ENCODE results near the gene JSRP1. TPM values are rescaled to one million over a fixed set of nuclear protein-coding genes. Genes with fewer than 3 reads are reported as not detected.

JSRP1 gene
- total and polyA plus RNA-seq, 2 donors (not counting 1 experiment from before 2014, with no cell fraction given) = not detected

DNA sequence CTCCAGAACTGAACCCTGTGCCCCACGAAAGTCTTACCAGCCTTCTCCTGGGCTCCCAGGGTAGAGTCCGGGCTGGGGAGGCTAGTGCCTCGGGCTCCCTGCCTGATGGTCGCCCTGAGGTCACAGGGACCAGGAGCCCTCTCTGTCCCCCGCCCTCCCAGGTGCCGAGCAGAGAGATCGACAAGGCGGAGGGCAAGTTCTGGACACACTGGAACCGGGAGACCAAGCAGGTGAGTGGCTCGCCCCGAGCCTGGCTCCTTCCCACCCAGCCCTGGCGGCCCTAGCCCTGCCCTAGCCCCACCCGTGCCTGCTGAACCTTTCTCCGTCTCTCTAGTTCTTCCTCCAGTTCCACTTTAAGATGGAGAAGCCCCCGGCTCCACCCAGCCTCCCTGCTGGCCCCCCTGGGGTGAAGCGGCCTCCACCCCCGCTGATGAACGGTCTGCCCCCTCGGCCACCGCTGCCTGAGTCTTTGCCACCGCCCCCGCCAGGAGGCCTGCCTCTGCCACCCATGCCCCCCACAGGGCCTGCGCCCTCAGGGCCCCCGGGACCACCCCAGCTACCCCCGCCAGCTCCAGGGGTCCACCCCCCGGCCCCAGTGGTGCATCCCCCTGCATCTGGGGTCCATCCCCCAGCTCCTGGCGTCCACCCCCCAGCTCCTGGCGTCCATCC, 8.7 kb downstream of the JSRP1 start:
- H3K79me2 ChIP-seq (ENCODE audit: control insufficient read depth, insufficient read depth, low read length) = peaks cover 19% of the 10 kb centered on the region
- peaks cover 4% of the 10 kb centered on the region for H3K4me1 ChIP-seq (ENCODE audit: control insufficient read depth, extremely low read depth, insufficient read depth, low read length)
- H3K4me3 ChIP-seq (replicated peaks in 1 of 4; ENCODE audit: control extremely low read depth in 1 of 4, insufficient read depth in 1 of 4, low read depth in 3 of 4, low read length in 4 of 4) = no peak overlapping the region
- H3K9ac ChIP-seq (ENCODE audit: insufficient read depth, low read length) = no peak overlapping the region
- peaks cover 26% of the 10 kb centered on the region for H3K27me3 ChIP-seq (ENCODE audit: control insufficient read depth, insufficient read depth, low read length)
- TF ChIP-seq, protein P1, sequence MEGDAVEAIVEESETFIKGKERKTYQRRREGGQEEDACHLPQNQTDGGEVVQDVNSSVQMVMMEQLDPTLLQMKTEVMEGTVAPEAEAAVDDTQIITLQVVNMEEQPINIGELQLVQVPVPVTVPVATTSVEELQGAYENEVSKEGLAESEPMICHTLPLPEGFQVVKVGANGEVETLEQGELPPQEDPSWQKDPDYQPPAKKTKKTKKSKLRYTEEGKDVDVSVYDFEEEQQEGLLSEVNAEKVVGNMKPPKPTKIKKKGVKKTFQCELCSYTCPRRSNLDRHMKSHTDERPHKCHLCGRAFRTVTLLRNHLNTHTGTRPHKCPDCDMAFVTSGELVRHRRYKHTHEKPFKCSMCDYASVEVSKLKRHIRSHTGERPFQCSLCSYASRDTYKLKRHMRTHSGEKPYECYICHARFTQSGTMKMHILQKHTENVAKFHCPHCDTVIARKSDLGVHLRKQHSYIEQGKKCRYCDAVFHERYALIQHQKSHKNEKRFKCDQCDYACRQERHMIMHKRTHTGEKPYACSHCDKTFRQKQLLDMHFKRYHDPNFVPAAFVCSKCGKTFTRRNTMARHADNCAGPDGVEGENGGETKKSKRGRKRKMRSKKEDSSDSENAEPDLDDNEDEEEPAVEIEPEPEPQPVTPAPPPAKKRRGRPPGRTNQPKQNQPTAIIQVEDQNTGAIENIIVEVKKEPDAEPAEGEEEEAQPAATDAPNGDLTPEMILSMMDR (conservative IDR thresholded peaks at IDR 0.05 in 1 of 2, IDR thresholded peaks at IDR 0.05 in 1 of 2; ENCODE audit: low read depth in 1 of 2, low read length in 2 of 2) = no peak
- no peak overlapping the region for H2AFZ ChIP-seq (ENCODE audit: low read length)
- no peak for DNase-seq (ENCODE audit: low read depth in 2 of 2)
- H3K9me3 ChIP-seq (ENCODE audit: control insufficient read depth, insufficient read depth, low read depth, low read length) = no peaks in the 10 kb centered on the region
- peak overlapping the region; percentile 27 for H3K27ac ChIP-seq (ENCODE audit: insufficient read depth, low read length)
- no peak overlapping the region for H3K4me2 ChIP-seq (ENCODE audit: extremely low read depth, insufficient read depth, low read length)
- H4K20me1 ChIP-seq (ENCODE audit: control insufficient read depth, extremely low read depth, insufficient read depth, low read length) = no peaks in the 10 kb centered on the region
- H3K36me3 ChIP-seq (ENCODE audit: control insufficient read depth, insufficient read depth, low read length) = peaks cover 33% of the 10 kb centered on the region

DNA sequence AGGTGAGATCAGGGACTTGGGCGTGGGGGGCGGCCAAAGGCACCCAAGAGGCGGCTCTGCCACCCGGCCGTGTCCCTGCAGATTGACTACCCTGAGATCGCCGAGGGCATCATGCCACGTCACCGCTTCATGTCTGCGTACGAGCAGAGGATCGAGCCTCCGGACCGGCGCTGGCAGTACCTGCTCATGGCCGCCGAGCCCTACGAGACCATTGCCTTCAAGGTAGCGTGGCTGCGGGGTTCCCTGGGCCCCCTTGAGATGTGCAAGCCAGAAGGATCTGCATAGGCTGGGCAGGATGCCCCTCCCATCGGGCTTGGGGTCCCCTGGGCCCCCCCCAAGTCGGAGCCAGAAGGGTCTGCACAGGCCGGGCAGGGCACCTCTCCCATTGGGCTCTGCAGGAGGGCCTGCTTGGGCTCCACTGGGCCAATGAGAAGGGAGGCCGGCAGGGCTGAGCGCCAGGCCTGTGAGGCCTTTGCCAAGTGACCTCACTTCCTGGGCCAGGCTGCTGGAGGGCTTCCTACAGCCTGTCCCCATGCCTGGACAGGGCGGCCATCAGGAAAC, 9.3 kb downstream of the JSRP1 start:
- Histone ChIP-seq H3K9ac (ENCODE audit: insufficient read depth, low read length) (no peak overlapping the region), H3K36me3 (ENCODE audit: control insufficient read depth, insufficient read depth, low read length) (peaks cover 37% of the 10 kb centered on the region), H2AFZ (ENCODE audit: low read length) (no peak overlapping the region), H3K9me3 (ENCODE audit: control insufficient read depth, insufficient read depth, low read depth, low read length) (no peaks in the 10 kb centered on the region), H3K4me1 (ENCODE audit: control insufficient read depth, extremely low read depth, insufficient read depth, low read length) (peaks cover 4% of the 10 kb centered on the region), H3K4me2 (ENCODE audit: extremely low read depth, insufficient read depth, low read length) (no peak overlapping the region), H4K20me1 (ENCODE audit: control insufficient read depth, extremely low read depth, insufficient read depth, low read length) (no peaks in the 10 kb centered on the region), H3K4me3 (replicated peaks in 1 of 4; ENCODE audit: control extremely low read depth in 1 of 4, insufficient read depth in 1 of 4, low read depth in 3 of 4, low read length in 4 of 4) (no peak overlapping the region), H3K27me3 (ENCODE audit: control insufficient read depth, insufficient read depth, low read length) (peaks cover 19% of the 10 kb centered on the region), H3K27ac (ENCODE audit: insufficient read depth, low read length) (no peak overlapping the region), H3K79me2 (ENCODE audit: control insufficient read depth, insufficient read depth, low read length) (peaks cover 26% of the 10 kb centered on the region)
- TF ChIP-seq, protein P1 (conservative IDR thresholded peaks at IDR 0.05 in 1 of 2, IDR thresholded peaks at IDR 0.05 in 1 of 2; ENCODE audit: low read depth in 1 of 2, low read length in 2 of 2) = no peak
- no peak for TF ChIP-seq EZH2 (IDR thresholded peaks at IDR 0.05; ENCODE audit: low read length, missing control alignments)
- DNase-seq (ENCODE audit: low read depth in 2 of 2) = peak; percentile 32 to 57

DNA sequence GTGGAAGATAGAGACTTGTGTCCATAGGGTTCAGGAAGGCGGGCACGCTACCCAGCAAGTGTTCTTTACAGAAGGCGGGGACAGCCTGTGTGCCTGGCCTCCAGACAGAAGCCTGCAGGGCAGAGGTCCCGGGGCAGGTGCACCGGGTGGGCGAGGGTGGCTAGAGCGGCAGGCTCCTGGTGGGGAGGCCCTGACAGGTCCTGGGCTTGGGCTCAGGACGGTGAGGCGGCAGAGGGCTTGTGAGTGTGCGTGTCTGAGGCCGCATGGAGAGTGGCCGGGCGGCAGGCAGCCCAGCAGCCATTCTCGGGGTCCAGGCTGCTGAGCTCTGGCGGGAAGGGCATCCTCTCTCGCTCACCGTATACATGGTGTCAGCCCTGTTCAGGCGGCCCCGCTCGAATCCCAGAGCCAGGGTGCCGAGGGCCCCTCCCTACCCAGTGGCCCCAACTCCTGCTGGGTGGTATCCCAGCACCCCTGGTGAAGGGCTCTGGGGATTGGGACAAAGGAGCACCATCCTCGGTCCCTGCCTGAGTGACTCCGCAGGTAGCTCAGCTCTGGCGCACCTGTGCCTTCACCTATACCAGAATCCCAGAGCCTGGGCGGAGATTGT, 10.1 kb downstream of the JSRP1 start:
- peaks cover 37% of the 10 kb centered on the region for H3K36me3 ChIP-seq (ENCODE audit: control insufficient read depth, insufficient read depth, low read length)
- no peak for DNase-seq (ENCODE audit: low read depth in 2 of 2)
- H3K4me3 ChIP-seq (replicated peaks in 1 of 4; ENCODE audit: control extremely low read depth in 1 of 4, insufficient read depth in 1 of 4, low read depth in 3 of 4, low read length in 4 of 4) = no peak overlapping the region
- no peak for TF ChIP-seq EZH2 (IDR thresholded peaks at IDR 0.05; ENCODE audit: low read length, missing control alignments)
- TF ChIP-seq, protein P1 (conservative IDR thresholded peaks at IDR 0.05 in 1 of 2, IDR thresholded peaks at IDR 0.05 in 1 of 2; ENCODE audit: low read depth in 1 of 2, low read length in 2 of 2) = no peak
- no peak overlapping the region for H3K27ac ChIP-seq (ENCODE audit: insufficient read depth, low read length)
- no peak overlapping the region for H3K4me2 ChIP-seq (ENCODE audit: extremely low read depth, insufficient read depth, low read length)
- H2AFZ ChIP-seq (ENCODE audit: low read length) = no peak overlapping the region
- no peaks in the 10 kb centered on the region for H4K20me1 ChIP-seq (ENCODE audit: control insufficient read depth, extremely low read depth, insufficient read depth, low read length)
- H3K9me3 ChIP-seq (ENCODE audit: control insufficient read depth, insufficient read depth, low read depth, low read length) = no peaks in the 10 kb centered on the region
- H3K27me3 ChIP-seq (ENCODE audit: control insufficient read depth, insufficient read depth, low read length) = peaks cover 12% of the 10 kb centered on the region
- H3K4me1 ChIP-seq (ENCODE audit: control insufficient read depth, extremely low read depth, insufficient read depth, low read length) = peaks cover 4% of the 10 kb centered on the region
- peaks cover 34% of the 10 kb centered on the region for H3K79me2 ChIP-seq (ENCODE audit: control insufficient read depth, insufficient read depth, low read length)
- H3K9ac ChIP-seq (ENCODE audit: insufficient read depth, low read length) = no peak overlapping the region

All from fibroblast of lung (primary cell).